NCI-H2107 treated with DMSO at 0.1 percent for 48 hours (cell line): ENCODE data around the gene DNM3.

Experiments used
- DNase-seq: peaks from one replicate; lab custom pipeline; 2025; ENCODE audit not compliant: unreplicated experiment; lab: John Stamatoyannopoulos, UW

DNM3 gene

GRCh38 chr1:171868217-171868803 is 27.0 kb downstream of the DNM3 start:
- DNase-seq: no peak

- no peak for DNase-seq
Measured at GRCh38 chr1:171869097-171869496, 27.8 kb downstream of the DNM3 start.

- DNase-seq: no peak
Measured at GRCh38 chr1:171871848-171872247, 30.6 kb downstream of the DNM3 start.

GRCh38 chr1:171872430-171872829 is 31.1 kb downstream of the DNM3 start:
- DNase-seq: no peak

- DNase-seq: no peak
Measured at GRCh38 chr1:171873664-171874063, 32.4 kb downstream of the DNM3 start.

GRCh38 chr1:171877701-171878100 is 36.4 kb downstream of the DNM3 start:
- DNase-seq: no peak

GRCh38 chr1:171879556-171879955 is 38.3 kb downstream of the DNM3 start:
- DNase-seq: no peak

- DNase-seq: no peak
Measured at GRCh38 chr1:171881442-171881841, 40.1 kb downstream of the DNM3 start.

GRCh38 chr1:171883849-171884248 is 42.6 kb downstream of the DNM3 start:
- no peak for DNase-seq

GRCh38 chr1:171884475-171884874 is 43.2 kb downstream of the DNM3 start:
- DNase-seq: no peak

GRCh38 chr1:171890131-171890530 is 48.8 kb downstream of the DNM3 start:
- DNase-seq: no peak

GRCh38 chr1:171896936-171897703 is 55.8 kb downstream of the DNM3 start:
- no peak for DNase-seq

GRCh38 chr1:171898941-171899340 is 57.6 kb downstream of the DNM3 start:
- no peak for DNase-seq

GRCh38 chr1:171899838-171900237 is 58.5 kb downstream of the DNM3 start:
- no peak for DNase-seq

- no peak for DNase-seq
Measured at GRCh38 chr1:171901245-171901644, 59.9 kb downstream of the DNM3 start.

GRCh38 chr1:171902527-171902926 is 61.2 kb downstream of the DNM3 start:
- no peak for DNase-seq

GRCh38 chr1:171904778-171905450 is 63.6 kb downstream of the DNM3 start:
- DNase-seq: no peak

- no peak for DNase-seq
Measured at GRCh38 chr1:171909711-171910110, 68.4 kb downstream of the DNM3 start.

- DNase-seq: no peak
Measured at GRCh38 chr1:171910786-171911185, 69.5 kb downstream of the DNM3 start.

GRCh38 chr1:171911506-171911905 is 70.2 kb downstream of the DNM3 start:
- no peak for DNase-seq

GRCh38 chr1:171912509-171913175 is 71.3 kb downstream of the DNM3 start:
- no peak for DNase-seq

- DNase-seq: no peak
Measured at GRCh38 chr1:171913385-171913784, 72.1 kb downstream of the DNM3 start.
